Spinal cord (tissue), 10 donors: ENCODE results near the gene NKX2-2. TPM values are rescaled to one million over a fixed set of nuclear protein-coding genes. Genes with fewer than 3 reads are reported as not detected.

Experiments used
- DNase-seq, 6 donors: peaks; one replicate each; pipeline versions ENCODE4 v3.0.0 to v3.0.0-alpha.2; 2013 to 2015; ENCODE audit warnings: low spot score in 6 of 6, low read depth in 4 of 6
- H3K27ac ChIP-seq: one replicate; pipeline ENCODE4 v1.5.1; 2013; ENCODE audit warnings: low read depth, low read length, control low read depth
- H3K27me3 ChIP-seq: one replicate; pipeline ENCODE4 v1.6.1; 2013; ENCODE audit warnings: low read length; ENCODE audit not compliant: control insufficient read depth, insufficient read depth
- H3K36me3 ChIP-seq: one replicate; pipeline ENCODE4 v1.6.1; 2013; ENCODE audit warnings: low read length; ENCODE audit not compliant: control insufficient read depth, insufficient read depth
- H3K4me1 ChIP-seq: one replicate; pipeline ENCODE4 v1.6.1; 2013; ENCODE audit warnings: low read length; ENCODE audit not compliant: control insufficient read depth, insufficient read depth
- H3K4me3 ChIP-seq: one replicate; pipeline ENCODE4 v1.5.1; 2013; ENCODE audit warnings: low read depth, low read length, control low read depth
- H3K9me3 ChIP-seq: one replicate; pipeline ENCODE4 v1.6.1; 2013; ENCODE audit warnings: low read length; ENCODE audit not compliant: control insufficient read depth, insufficient read depth
- WGBS: methylation state at CpG from one replicate; pipeline ENCODE4 v1.1.5; 2013; ENCODE audit warnings: missing lambda C conversion rate; ENCODE audit not compliant: insufficient coverage; 5-methylcytosine and 5-hydroxymethylcytosine counted together
- polyA plus RNA-seq, 2 donors: library from polyadenylated mRNA; unstranded; fragments of 120-200 nt; gene quantifications; one replicate each; pipeline ENCODE4 v1.2.1, GENCODE V29; 2013; ENCODE audit not compliant: insufficient read length in 2 of 2
- total RNA-seq, 2 donors: library from RNA; depleted of rRNA in 1 of 2; stranded (reverse); fragments of 120-200 nt in 1 of 2; fragments of >200 nt in 1 of 2; gene quantifications; one replicate each; pipeline versions ENCODE4 v1.2.3 to v1.2.4, GENCODE V29; 2013 to 2014
- donor health status: healthy.

The NKX2-2 gene
- total and polyA plus RNA-seq, 4 donors: 3.0 to 52.9 (median 22.2) TPM

- peak overlapping the region; percentile 47 for H3K27ac ChIP-seq
- DNase-seq: peak in 1 of 6 donors; percentile 28
- peaks cover 64% of the 10 kb centered on the region for H3K4me1 ChIP-seq
- H3K27me3 ChIP-seq: peaks cover 99% of the 10 kb centered on the region
- peak overlapping the region; percentile 12 for H3K4me3 ChIP-seq
- H3K9me3 ChIP-seq: no peaks in the 10 kb centered on the region
- 7% methylated on average over 15 of the region's 32 CpGs for WGBS
- H3K36me3 ChIP-seq: peaks cover 12% of the 10 kb centered on the region
Observed at GRCh38 chr20:21516861-21517565, 3.1 kb upstream of the NKX2-2 start.

GRCh38 chr20:21516180-21516567 is 2.3 kb upstream of the NKX2-2 start:
- H3K27ac ChIP-seq: peak overlapping the region; percentile 47
- no peak for DNase-seq
- no peaks in the 10 kb centered on the region for H3K9me3 ChIP-seq
- no peak overlapping the region for H3K4me3 ChIP-seq
- 0% methylated on average over 5 of the region's 20 CpGs for WGBS
- peaks cover 16% of the 10 kb centered on the region for H3K36me3 ChIP-seq
- peaks cover 99% of the 10 kb centered on the region for H3K27me3 ChIP-seq
- H3K4me1 ChIP-seq: peaks cover 61% of the 10 kb centered on the region

- H3K27ac ChIP-seq: no peak overlapping the region
- DNase-seq: peak in 2 of 6 donors; percentile 46 to 61
- H3K4me3 ChIP-seq: peak overlapping the region; percentile 32
- no peaks in the 10 kb centered on the region for H3K9me3 ChIP-seq
- H3K36me3 ChIP-seq: peaks cover 16% of the 10 kb centered on the region
- H3K4me1 ChIP-seq: peaks cover 58% of the 10 kb centered on the region
- whole genome bisulfite sequencing: 1% methylated on average over 44 of the region's 61 CpGs
- H3K27me3 ChIP-seq: peaks cover 97% of the 10 kb centered on the region
Observed at GRCh38 chr20:21515300-21516179, 1.7 kb upstream of the NKX2-2 start.

- peaks cover 20% of the 10 kb centered on the region for H3K36me3 ChIP-seq
- H3K9me3 ChIP-seq: no peaks in the 10 kb centered on the region
- H3K27me3 ChIP-seq: peaks cover 97% of the 10 kb centered on the region
- under 1% methylated on average over 13 of the region's 39 CpGs for WGBS
- peak overlapping the region; percentile 47 for H3K27ac ChIP-seq
- peak overlapping the region; percentile 18 for H3K4me3 ChIP-seq
- H3K4me1 ChIP-seq: peaks cover 67% of the 10 kb centered on the region
- DNase-seq: peak in 2 of 6 donors; percentile 61 to 62
Observed at GRCh38 chr20:21514553-21515251, 838 bp upstream of the NKX2-2 start.

GRCh38 chr20:21513181-21513663 is 642 bp downstream of the NKX2-2 start:
- peaks cover 97% of the 10 kb centered on the region for H3K27me3 ChIP-seq
- H3K4me3 ChIP-seq: peak overlapping the region; percentile 48
- H3K27ac ChIP-seq: peak overlapping the region; percentile 73
- peaks cover 76% of the 10 kb centered on the region for H3K4me1 ChIP-seq
- H3K9me3 ChIP-seq: no peaks in the 10 kb centered on the region
- peaks cover 20% of the 10 kb centered on the region for H3K36me3 ChIP-seq
- under 1% methylated on average over 29 of the region's 30 CpGs for WGBS
- DNase-seq: peak in 1 of 6 donors; percentile 40

GRCh38 chr20:21512634-21513180 is 1.2 kb downstream of the NKX2-2 start:
- Histone ChIP-seq H3K27ac (peak overlapping the region; percentile 73), H3K9me3 (no peaks in the 10 kb centered on the region), H3K4me1 (peaks cover 76% of the 10 kb centered on the region), H3K27me3 (peaks cover 97% of the 10 kb centered on the region), H3K36me3 (peaks cover 18% of the 10 kb centered on the region), H3K4me3 (peak overlapping the region; percentile 48)
- DNase-seq: no peak
- WGBS: 0% methylated on average over 27 of the region's 34 CpGs

DNA sequence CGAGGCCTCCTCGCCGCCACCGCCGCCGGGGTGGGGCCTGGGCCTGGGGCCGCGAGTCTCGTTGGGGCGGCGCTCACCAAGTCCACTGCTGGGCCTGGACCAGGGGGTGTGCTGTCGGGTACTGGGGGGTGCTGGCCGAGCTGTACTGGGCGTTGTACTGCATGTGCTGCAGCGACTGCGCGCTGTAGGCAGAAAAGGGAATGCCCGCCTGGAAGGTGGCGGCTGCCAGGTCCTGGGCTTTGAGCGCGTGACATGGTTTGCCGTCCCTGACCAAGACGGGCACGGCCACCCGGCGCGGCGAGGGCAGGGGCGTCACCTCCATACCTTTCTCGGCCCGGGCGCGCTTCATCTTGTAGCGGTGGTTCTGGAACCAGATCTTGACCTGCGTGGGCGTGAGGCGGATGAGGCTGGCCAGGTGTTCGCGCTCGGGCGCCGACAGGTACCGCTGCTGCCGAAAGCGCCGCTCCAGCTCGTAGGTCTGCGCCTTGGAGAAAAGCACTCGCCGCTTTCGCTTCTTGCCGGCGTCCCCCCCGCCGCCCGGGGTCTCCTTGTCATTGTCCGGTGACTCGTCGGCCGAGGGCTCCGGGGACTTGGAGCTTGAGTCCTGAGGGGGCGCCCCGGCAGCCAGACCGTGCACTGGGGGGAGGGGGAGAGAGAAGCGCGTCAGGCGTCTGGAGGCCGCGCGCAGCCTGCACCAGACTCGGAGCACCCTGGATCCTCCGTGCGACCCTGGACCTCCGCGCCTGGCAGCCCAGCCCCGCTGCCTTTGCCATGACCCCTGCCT is 1.8 kb downstream of the NKX2-2 start:
- Histone ChIP-seq H3K36me3 (peaks cover 16% of the 10 kb centered on the region), H3K9me3 (no peaks in the 10 kb centered on the region), H3K27ac (peak overlapping the region; percentile 73), H3K4me1 (peaks cover 76% of the 10 kb centered on the region), H3K27me3 (peaks cover 97% of the 10 kb centered on the region), H3K4me3 (peak overlapping the region; percentile 48)
- WGBS: 1% methylated on average over 75 of the region's 76 CpGs
- DNase-seq: peak in 1 of 6 donors; percentile 57

- H3K27ac ChIP-seq: no peak overlapping the region
- peak in 1 of 6 donors; percentile 51 for DNase-seq
Observed at GRCh38 chr20:21511485-21511849, 2.4 kb downstream of the NKX2-2 start.

More at GRCh38 chr20:21511485-21511849, 2.4 kb downstream of the NKX2-2 start:
- H3K4me1 ChIP-seq: peaks cover 74% of the 10 kb centered on the region
- peaks cover 15% of the 10 kb centered on the region for H3K36me3 ChIP-seq
- peak overlapping the region; percentile 14 for H3K4me3 ChIP-seq
- peaks cover 97% of the 10 kb centered on the region for H3K27me3 ChIP-seq
- H3K9me3 ChIP-seq: no peaks in the 10 kb centered on the region
- 16% methylated on average over 6 of the region's 18 CpGs for WGBS
